SK-N-MC (cell line): ENCODE results near the gene OR4K15.

Source experiments
- DNase-seq: peaks from one replicate; pipeline ENCODE4 v3.0.0-alpha.2; 2011; ENCODE audit warnings: low read depth, low spot score
- H3K27ac ChIP-seq: fragments of 200-600 bp; sonication (generic); 2 replicates; pipeline ENCODE4 v1.5.1; 2016; ENCODE audit warnings: mixed run types
- H3K36me3 ChIP-seq: fragments of 200-600 bp; sonication (generic); 2 replicates; pipeline ENCODE4 v1.6.1; 2017; ENCODE audit warnings: antibody characterized with exemption, low read length, mixed read lengths; ENCODE audit not compliant: insufficient read depth
- H3K4me3 ChIP-seq: fragments of 200-600 bp; sonication (generic); 2 replicates; pipeline ENCODE4 v1.5.1; 2016
- H3K9ac ChIP-seq: fragments of 200-600 bp; sonication (generic); 2 replicates; pipeline ENCODE4 v1.8.0; 2017; ENCODE audit warnings: mixed run types, mixed read lengths; ENCODE audit not compliant: insufficient read length
- H3K9me3 ChIP-seq: fragments of 200-600 bp; sonication (generic); 2 replicates; pipeline ENCODE4 v1.6.1; 2017; ENCODE audit warnings: low read depth, mild to moderate bottlenecking, antibody characterized with exemption, low read length, moderate library complexity, mixed read lengths
- EZH2 ChIP-seq: fragments of 200-600 bp; sonication (generic); IDR thresholded peaks from one replicate; pipeline ENCODE4 v1.6.1; 2017; ENCODE audit warnings: antibody characterized with exemption
- FOXP2 ChIP-seq: optimal IDR thresholded peaks from 2 replicates; pipeline ENCODE3; 2011; ENCODE audit warnings: mild to moderate bottlenecking, moderate library complexity; ENCODE audit not compliant: insufficient read depth; ENCODE audit errors: extremely low read length, control extremely low read depth
- POLR2AphosphoS5 ChIP-seq: IDR thresholded peaks from 2 replicates; pipeline ENCODE4 v1.6.1; 2012; ENCODE audit warnings: mild to moderate bottlenecking, low read depth, low read length, borderline replicate concordance

The OR4K15 gene

GRCh38 chr14:20001863-20002262 is 26.5 kb downstream of the OR4K15 start, which contains the start of gene OR4Q2:
Gene OR4Q2 (plus strand): TSS chr14:20002163.
- H3K36me3 ChIP-seq, result no peaks in the 10 kb centered on the region
- TF ChIP-seq FOXP2, result no peak
- TF ChIP-seq POLR2AphosphoS5, result no peak
- H3K9ac ChIP-seq, result no peak within 1 kb of the TSS
- no peak within 1 kb of the TSS for H3K4me3 ChIP-seq
- no peak within 1 kb of the TSS for H3K27ac ChIP-seq
- no peak for DNase-seq
- H3K9me3 ChIP-seq, result no peaks in the 10 kb centered on the region

DNA sequence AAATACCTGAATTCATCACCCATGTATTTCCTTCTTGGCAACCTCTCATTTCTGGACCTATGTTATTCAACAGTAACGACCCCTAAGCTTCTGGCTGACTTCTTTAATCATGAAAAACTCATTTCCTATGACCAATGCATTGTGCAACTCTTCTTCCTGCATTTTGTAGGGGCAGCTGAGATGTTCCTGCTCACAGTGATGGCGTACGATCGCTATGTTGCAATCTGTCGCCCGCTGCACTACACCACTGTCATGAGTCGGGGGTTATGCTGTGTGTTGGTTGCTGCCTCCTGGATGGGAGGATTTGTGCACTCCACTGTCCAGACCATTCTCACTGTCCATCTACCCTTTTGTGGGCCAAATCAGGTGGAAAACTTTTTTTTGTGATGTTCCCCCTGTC is 26.9 kb downstream of the OR4K15 start:
- Histone ChIP-seq H3K36me3 (no peaks in the 10 kb centered on the region), H3K9me3 (no peaks in the 10 kb centered on the region), H3K27ac (no peak overlapping the region), H3K4me3 (no peak overlapping the region), H3K9ac (no peak overlapping the region)
- TF ChIP-seq EZH2 (no peak), POLR2AphosphoS5 (no peak), FOXP2 (no peak)
- DNase-seq, result no peak

DNA sequence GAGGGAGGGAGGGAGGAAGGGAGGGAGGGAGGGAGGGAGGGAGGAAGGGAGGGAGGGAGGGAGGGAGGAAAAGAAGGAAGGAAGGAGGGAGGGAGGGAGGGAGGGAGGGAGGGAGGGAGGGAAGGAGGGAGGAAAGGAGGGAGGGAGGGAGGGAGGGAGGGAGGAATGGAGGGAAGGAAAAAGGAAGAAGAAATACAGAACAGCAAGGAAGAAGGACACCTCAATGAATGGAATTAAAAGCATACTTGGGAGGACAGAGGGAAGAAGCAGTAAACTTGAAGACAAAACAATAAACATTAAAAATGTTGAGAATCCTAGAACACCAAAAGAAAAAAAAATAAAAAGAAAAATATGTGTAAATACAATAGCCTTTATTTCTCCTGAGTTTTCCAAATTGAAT is 32.8 kb downstream of the OR4K15 start:
- no peak overlapping the region for H3K27ac ChIP-seq
- no peaks in the 10 kb centered on the region for H3K36me3 ChIP-seq
- no peaks in the 10 kb centered on the region for H3K9me3 ChIP-seq
- DNase-seq, result no peak
- no peak for TF ChIP-seq FOXP2
- no peak for TF ChIP-seq EZH2
- no peak for TF ChIP-seq POLR2AphosphoS5
- no peak overlapping the region for H3K9ac ChIP-seq
- H3K4me3 ChIP-seq, result no peak overlapping the region

GRCh38 chr14:20019257-20019865 is 44.0 kb downstream of the OR4K15 start, which contains the start of gene OR4K14:
Gene OR4K14 (minus strand): TSS chr14:20019307. CDS start chr14:20015193, 4,114 bp downstream.
- no peaks in the 10 kb centered on the region for H3K9me3 ChIP-seq
- no peak for TF ChIP-seq POLR2AphosphoS5
- no peak for TF ChIP-seq FOXP2
- no peak for TF ChIP-seq EZH2

More at GRCh38 chr14:20019257-20019865, 44.0 kb downstream of the OR4K15 start, which contains the start of gene OR4K14:
- no peaks in the 10 kb centered on the region for H3K36me3 ChIP-seq
- DNase-seq, result no peak
- no peak within 1 kb of the TSS for H3K4me3 ChIP-seq
- H3K9ac ChIP-seq, result no peak within 1 kb of the TSS
- H3K27ac ChIP-seq, result no peak within 1 kb of the TSS
